CD14-positive monocyte (primary cell): ENCODE data around the gene ILK. TPM values are rescaled to one million over a fixed set of nuclear protein-coding genes. Genes with fewer than 3 reads are reported as not detected.
A peak's percentile ranks its signal among the peaks of the same experiment; 100 is the strongest.

Experiments used
- DNase-seq, 3 donors: peaks; one replicate each; pipeline ENCODE4 v3.0.0-alpha.2; 2011 to 2022
- H2AFZ ChIP-seq: 2 replicates; pipeline ENCODE4 v1.6.0; 2012; ENCODE audit warnings: mild to moderate bottlenecking, low read depth, low read length, inconsistent platforms; ENCODE audit not compliant: insufficient read depth, poor library complexity, severe bottlenecking
- H3K27ac ChIP-seq, 2 donors: 1 replicate in 1 of 2; 2 replicates in 1 of 2; pipeline ENCODE4 v1.5.1; 2012 to 2013; ENCODE audit warnings: low read length in 2 of 2, control low read depth in 1 of 2, inconsistent platforms in 1 of 2, low read depth in 1 of 2, mild to moderate bottlenecking in 1 of 2
- H3K27me3 ChIP-seq, 2 donors: one replicate each; pipeline versions ENCODE4 v1.6.0 to v1.6.1; 2011 to 2013; ENCODE audit warnings: low read length in 2 of 2; ENCODE audit not compliant: control insufficient read depth in 2 of 2, insufficient read depth in 2 of 2
- H3K36me3 ChIP-seq, 2 donors: replicated peaks in 1 of 2; 1 replicate in 1 of 2; 2 replicates in 1 of 2; pipeline versions ENCODE4 v1.5.1 to v1.6.1; 2012 to 2013; ENCODE audit warnings: low read length in 2 of 2, control low read depth in 1 of 2, inconsistent platforms in 1 of 2, mild to moderate bottlenecking in 1 of 2; ENCODE audit not compliant: insufficient read depth in 2 of 2, control insufficient read depth in 1 of 2
- H3K4me1 ChIP-seq, 2 donors: 1 replicate in 1 of 2; 2 replicates in 1 of 2; pipeline versions ENCODE4 v1.5.1 to v1.6.1; 2012 to 2013; ENCODE audit warnings: low read length in 2 of 2, control low read depth in 1 of 2, inconsistent platforms in 1 of 2, mild to moderate bottlenecking in 1 of 2, moderate library complexity in 1 of 2; ENCODE audit not compliant: insufficient read depth in 2 of 2, control insufficient read depth in 1 of 2
- H3K4me2 ChIP-seq: replicated peaks from 2 replicates; pipeline ENCODE3; 2012; ENCODE audit warnings: low read length, moderate library complexity, mild to moderate bottlenecking; ENCODE audit not compliant: poor library complexity, severe bottlenecking; ENCODE audit errors: extremely low read depth
- H3K4me3 ChIP-seq, 3 experiments: fragments of 200-600 bp in 1 of 3; sonication (generic) in 1 of 3; replicated peaks in 1 of 3; 1 replicate in 2 of 3; 2 replicates in 1 of 3; pipeline ENCODE4 v1.5.1; 2011 to 2013; ENCODE audit warnings: low read length in 3 of 3, mild to moderate bottlenecking in 3 of 3, control low read depth in 2 of 3, low read depth in 2 of 3, inconsistent platforms in 1 of 3, moderate library complexity in 1 of 3
- H3K79me2 ChIP-seq: 2 replicates; pipeline ENCODE4 v1.6.0; 2012; ENCODE audit warnings: mild to moderate bottlenecking, control low read depth, inconsistent platforms, low read length, moderate library complexity; ENCODE audit not compliant: insufficient read depth
- H3K9ac ChIP-seq: 2 replicates; pipeline ENCODE4 v1.6.0; 2017; ENCODE audit warnings: low read length, mild to moderate bottlenecking; ENCODE audit not compliant: insufficient read depth, poor library complexity, severe bottlenecking
- H3K9me3 ChIP-seq, 2 donors: replicated peaks in 1 of 2; 1 replicate in 1 of 2; 2 replicates in 1 of 2; pipeline versions ENCODE4 v1.5.1 to v1.6.1; 2012 to 2013; ENCODE audit warnings: low read length in 2 of 2, control low read depth in 1 of 2; ENCODE audit not compliant: control insufficient read depth in 1 of 2, insufficient read depth in 1 of 2
- H4K20me1 ChIP-seq: 2 replicates; pipeline ENCODE4 v1.6.0; 2012; ENCODE audit warnings: mild to moderate bottlenecking, low read length, control low read depth, moderate library complexity; ENCODE audit not compliant: insufficient read depth
- H3K27ac Mint-ChIP-seq, 7 donors: one replicate each; pipeline ENCODE4 v1.8.0; 2020; ENCODE audit warnings: mild to moderate bottlenecking in 7 of 7, mixed read lengths in 7 of 7, moderate library complexity in 6 of 7, inconsistent platforms in 2 of 7
- H3K27me3 Mint-ChIP-seq, 3 donors: one replicate each; pipeline ENCODE4 v1.8.0; 2021 to 2022; ENCODE audit warnings: low read depth in 3 of 3, mild to moderate bottlenecking in 3 of 3, mixed read lengths in 3 of 3, moderate library complexity in 3 of 3, inconsistent platforms in 1 of 3
- H3K36me3 Mint-ChIP-seq, 2 donors: one replicate each; pipeline ENCODE4 v1.8.0; 2020; ENCODE audit warnings: mixed read lengths in 2 of 2, inconsistent platforms in 1 of 2, mild to moderate bottlenecking in 1 of 2
- H3K4me1 Mint-ChIP-seq: one replicate; pipeline ENCODE4 v1.8.0; 2020; ENCODE audit warnings: mild to moderate bottlenecking, mixed read lengths
- H3K4me3 Mint-ChIP-seq, 2 donors: one replicate each; pipeline ENCODE4 v1.8.0; 2020; ENCODE audit warnings: mild to moderate bottlenecking in 2 of 2, mixed read lengths in 2 of 2, moderate library complexity in 1 of 2
- H3K9me3 Mint-ChIP-seq, 7 donors: one replicate each; pipeline ENCODE4 v1.8.0; 2020 to 2022; ENCODE audit warnings: mixed read lengths in 7 of 7, mild to moderate bottlenecking in 6 of 7, moderate library complexity in 6 of 7, inconsistent platforms in 2 of 7
- CTCF ChIP-seq: fragments of 200-600 bp; IDR thresholded peaks from one replicate; pipeline ENCODE4 v1.8.0; 2022; ENCODE audit warnings: antibody characterized with exemption, mild to moderate bottlenecking
- WGBS: methylation state at CpG from one replicate; pipeline ENCODE4 v1.1.5; 2013; ENCODE audit warnings: missing lambda C conversion rate; ENCODE audit not compliant: insufficient coverage; 5-methylcytosine and 5-hydroxymethylcytosine counted together
- intact Hi-C, 2 donors: fragments of 100-400 bp; cut with micrococcal nuclease; formaldehyde crosslinking; loops; one replicate each; pipeline versions ENCODE4 v1.15.0 to v1.15.1; 2023
- polyA plus RNA-seq, 3 donors: library from polyadenylated mRNA; depleted of rRNA in 1 of 3; unstranded in 2 of 3; stranded (reverse) in 1 of 3; fragments of 300-500 nt in 2 of 3; fragments of >200 nt in 1 of 3; fragmentation: Illumina TruSeq in 2 of 3; gene quantifications; 1 replicate in 2 of 3; 2 replicates in 1 of 3; pipeline ENCODE4 v1.2.3, GENCODE V29; 2012 to 2021

The ILK gene
- polyA plus RNA-seq, 3 donors = 165 to 271 (median 250) TPM

- H3K9ac ChIP-seq = no peak overlapping the region
- H3K27ac Mint-ChIP-seq = no peak overlapping the region
Measured at GRCh38 chr11:6566704-6567370, 36.7 kb upstream of the ILK start.

GRCh38 chr11:6567371-6567745 lies 36.2 kb upstream of the ILK start:
- Mint-ChIP-seq H3K4me3 (no peak overlapping the region), H3K4me1 (peaks cover 8% of the 10 kb centered on the region), H3K9me3 (peaks cover 0 to 15% (median 7%) of the 10 kb centered on the region in 7 donors), H3K27ac (peak overlapping the region in 1 of 7 donors; percentile 13), H3K36me3 (peaks cover 9 to 17% of the 10 kb centered on the region in 2 donors), H3K27me3 (peaks cover 0 to 13% (median 10%) of the 10 kb centered on the region in 3 donors)
- no peak overlapping the region for H3K4me3 ChIP-seq
- no peaks in the 10 kb centered on the region for H3K79me2 ChIP-seq
- no peak for TF ChIP-seq CTCF
- 100% methylated on average over 5 of the region's 7 CpGs for WGBS
- no peak overlapping the region for H3K9ac ChIP-seq
- intact Hi-C loops = no loop called here
- peaks cover 0 to 4% of the 10 kb centered on the region in 2 donors for H3K27me3 ChIP-seq
- no peak for DNase-seq
- no peak overlapping the region for H3K4me2 ChIP-seq
- H2AFZ ChIP-seq = no peak overlapping the region
- H3K9me3 ChIP-seq = peaks cover 0 to 9% of the 10 kb centered on the region in 2 donors
- no peaks in the 10 kb centered on the region for H4K20me1 ChIP-seq
- H3K36me3 ChIP-seq = no peaks in the 10 kb centered on the region
- H3K4me1 ChIP-seq = no peaks in the 10 kb centered on the region
- no peak overlapping the region for H3K27ac ChIP-seq

More at GRCh38 chr11:6566704-6567370, 36.7 kb upstream of the ILK start:
- Histone ChIP-seq H3K79me2 (no peaks in the 10 kb centered on the region), H3K4me3 (no peak overlapping the region), H3K4me2 (no peak overlapping the region), H3K27ac (no peak overlapping the region), H3K4me1 (no peaks in the 10 kb centered on the region), H3K9me3 (peaks cover 0 to 9% of the 10 kb centered on the region in 2 donors), H2AFZ (no peak overlapping the region), H3K27me3 (peaks cover 0 to 4% of the 10 kb centered on the region in 2 donors), H4K20me1 (no peaks in the 10 kb centered on the region), H3K36me3 (no peaks in the 10 kb centered on the region)
- TF ChIP-seq CTCF = no peak
- peaks cover 8 to 14% of the 10 kb centered on the region in 2 donors for H3K36me3 Mint-ChIP-seq
- no peak for DNase-seq
- H3K4me3 Mint-ChIP-seq = no peak overlapping the region
- peaks cover 8% of the 10 kb centered on the region for H3K4me1 Mint-ChIP-seq
- peaks cover 0 to 15% (median 7%) of the 10 kb centered on the region in 7 donors for H3K9me3 Mint-ChIP-seq
- intact Hi-C loops = no loop called here
- H3K27me3 Mint-ChIP-seq = peaks cover 0 to 9% (median 7%) of the 10 kb centered on the region in 3 donors
- WGBS = 88% methylated on average over 13 of the region's 13 CpGs
